DND-41 (cell line): ENCODE data around the gene AUTS2.

ENCODE experiments used
- ATAC-seq: fragments of 200-7000 bp; cut with Tn5 transposase; 3 replicates; pipeline ENCODE4 v1.9.1; 2021; ENCODE audit warnings: low read depth; ENCODE audit not compliant: insufficient read depth
- DNase-seq: peaks from one replicate; pipeline ENCODE4 v3.0.0-alpha.2; 2020
- H2AFZ ChIP-seq: 2 replicates; pipeline ENCODE4 v1.6.0; 2012; ENCODE audit warnings: low read depth, low read length
- H3K27ac ChIP-seq: 2 replicates; pipeline ENCODE4 v1.5.1; 2012; ENCODE audit warnings: low read length, inconsistent platforms
- H3K27me3 ChIP-seq: fragments of 200-600 bp; sonication (generic); 2 replicates; pipeline ENCODE4 v1.6.0; 2012; ENCODE audit warnings: low read length, mild to moderate bottlenecking, inconsistent platforms; ENCODE audit not compliant: insufficient read depth, poor library complexity
- H3K36me3 ChIP-seq: 2 replicates; pipeline ENCODE4 v1.5.1; 2012; ENCODE audit warnings: low read length, inconsistent platforms; ENCODE audit not compliant: insufficient read depth
- H3K4me1 ChIP-seq: 2 replicates; pipeline ENCODE4 v1.5.1; 2012; ENCODE audit warnings: mild to moderate bottlenecking, low read length; ENCODE audit not compliant: insufficient read depth
- H3K4me2 ChIP-seq: 2 replicates; pipeline ENCODE4 v1.6.0; 2012; ENCODE audit warnings: mild to moderate bottlenecking, moderate library complexity, low read length, inconsistent platforms; ENCODE audit not compliant: insufficient read depth
- H3K4me3 ChIP-seq, 2 experiments: fragments of 200-600 bp in 1 of 2; shearing (Covaris generic) in 1 of 2; 2 replicates each; pipeline ENCODE4 v1.5.1; 2012 to 2016; ENCODE audit warnings: inconsistent platforms in 2 of 2, low read length in 2 of 2, mild to moderate bottlenecking in 2 of 2, low read depth in 1 of 2, moderate library complexity in 1 of 2
- H3K79me2 ChIP-seq: 2 replicates; pipeline ENCODE4 v1.6.0; 2012; ENCODE audit warnings: low read length, inconsistent platforms; ENCODE audit not compliant: insufficient read depth
- H3K9ac ChIP-seq: 2 replicates; pipeline ENCODE4 v1.6.0; 2012; ENCODE audit warnings: low read depth, mild to moderate bottlenecking, inconsistent platforms, low read length, moderate library complexity
- H3K9me3 ChIP-seq: 2 replicates; pipeline ENCODE4 v1.5.1; 2012; ENCODE audit warnings: low read length, moderate library complexity, mild to moderate bottlenecking, inconsistent platforms; ENCODE audit not compliant: insufficient read depth, severe bottlenecking
- H4K20me1 ChIP-seq: 2 replicates; pipeline ENCODE4 v1.6.0; 2012; ENCODE audit warnings: low read length; ENCODE audit not compliant: insufficient read depth
- EZH2 ChIP-seq: IDR thresholded peaks from 3 replicates; pipeline ENCODE4 v1.6.1; 2012; ENCODE audit warnings: borderline replicate concordance, low read depth, mild to moderate bottlenecking, moderate library complexity, low read length, inconsistent platforms; ENCODE audit not compliant: severe bottlenecking
- TF ChIP-seq, protein P1 (sequence below): IDR thresholded peaks from 2 replicates; pipeline ENCODE4 v1.5.1; 2012; ENCODE audit warnings: borderline replicate concordance, low read length, moderate library complexity, mild to moderate bottlenecking; ENCODE audit not compliant: poor library complexity, severe bottlenecking; ENCODE audit errors: extremely low read depth

AUTS2 gene

DNA sequence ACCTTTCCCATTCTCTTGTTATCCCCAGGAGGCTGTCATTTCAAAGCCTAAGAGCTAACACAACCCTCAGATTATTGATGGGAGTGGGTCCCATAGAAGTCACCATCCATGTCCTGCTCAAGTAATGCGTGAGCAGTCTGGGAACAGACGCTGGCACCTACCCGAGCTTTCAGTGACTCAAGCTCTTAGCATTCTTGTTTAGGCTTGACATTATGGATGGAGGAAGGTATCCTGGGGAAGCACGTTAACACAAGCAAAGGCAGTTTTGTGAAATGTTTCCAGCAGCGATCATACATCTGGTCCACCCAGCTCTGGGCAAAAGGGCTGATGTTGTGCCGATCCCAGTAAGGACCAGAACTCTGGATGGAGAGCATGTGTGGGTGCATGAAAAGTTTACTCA is 30.0 kb upstream of the AUTS2 start:
- DNase-seq (no peak), ATAC-seq (no peak)
- no peaks in the 10 kb centered on the region for H4K20me1 ChIP-seq
- H3K9me3 ChIP-seq, result no peaks in the 10 kb centered on the region
- no peak overlapping the region for H3K4me2 ChIP-seq
- H3K79me2 ChIP-seq, result no peaks in the 10 kb centered on the region
- no peaks in the 10 kb centered on the region for H3K36me3 ChIP-seq
- no peaks in the 10 kb centered on the region for H3K4me1 ChIP-seq
- no peak overlapping the region for H3K9ac ChIP-seq
- H3K27ac ChIP-seq, result no peak overlapping the region
- TF ChIP-seq EZH2, result no peak
- TF ChIP-seq, protein P1, sequence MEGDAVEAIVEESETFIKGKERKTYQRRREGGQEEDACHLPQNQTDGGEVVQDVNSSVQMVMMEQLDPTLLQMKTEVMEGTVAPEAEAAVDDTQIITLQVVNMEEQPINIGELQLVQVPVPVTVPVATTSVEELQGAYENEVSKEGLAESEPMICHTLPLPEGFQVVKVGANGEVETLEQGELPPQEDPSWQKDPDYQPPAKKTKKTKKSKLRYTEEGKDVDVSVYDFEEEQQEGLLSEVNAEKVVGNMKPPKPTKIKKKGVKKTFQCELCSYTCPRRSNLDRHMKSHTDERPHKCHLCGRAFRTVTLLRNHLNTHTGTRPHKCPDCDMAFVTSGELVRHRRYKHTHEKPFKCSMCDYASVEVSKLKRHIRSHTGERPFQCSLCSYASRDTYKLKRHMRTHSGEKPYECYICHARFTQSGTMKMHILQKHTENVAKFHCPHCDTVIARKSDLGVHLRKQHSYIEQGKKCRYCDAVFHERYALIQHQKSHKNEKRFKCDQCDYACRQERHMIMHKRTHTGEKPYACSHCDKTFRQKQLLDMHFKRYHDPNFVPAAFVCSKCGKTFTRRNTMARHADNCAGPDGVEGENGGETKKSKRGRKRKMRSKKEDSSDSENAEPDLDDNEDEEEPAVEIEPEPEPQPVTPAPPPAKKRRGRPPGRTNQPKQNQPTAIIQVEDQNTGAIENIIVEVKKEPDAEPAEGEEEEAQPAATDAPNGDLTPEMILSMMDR, result no peak
- H3K27me3 ChIP-seq, result peaks cover 4% of the 10 kb centered on the region
- no peak overlapping the region for H2AFZ ChIP-seq
- H3K4me3 ChIP-seq, result no peak overlapping the region

DNA sequence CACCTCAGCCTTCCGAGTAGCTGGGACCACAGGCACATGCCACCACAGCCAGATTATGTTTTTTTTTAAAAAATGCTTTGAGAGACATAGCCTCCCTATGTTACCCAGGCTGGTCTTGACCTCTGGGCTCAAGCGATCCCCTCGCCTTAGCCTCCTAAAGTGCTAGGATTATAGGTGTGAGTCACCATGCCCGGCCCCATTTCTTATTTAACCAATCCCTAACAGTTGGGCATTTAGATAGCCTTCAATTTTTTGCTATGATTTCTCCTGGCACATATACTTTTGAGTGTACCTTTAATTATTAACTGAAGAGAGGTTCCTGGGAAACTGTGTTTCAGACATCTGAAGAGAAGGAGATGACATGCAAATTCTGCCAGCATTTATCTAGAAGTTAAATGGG is 22.6 kb upstream of the AUTS2 start:
- Histone ChIP-seq H3K79me2 (no peaks in the 10 kb centered on the region), H4K20me1 (no peaks in the 10 kb centered on the region), H2AFZ (no peak overlapping the region), H3K4me3 (no peak overlapping the region), H3K9ac (no peak overlapping the region), H3K27ac (no peak overlapping the region), H3K36me3 (no peaks in the 10 kb centered on the region), H3K27me3 (no peaks in the 10 kb centered on the region), H3K4me2 (no peak overlapping the region), H3K9me3 (no peaks in the 10 kb centered on the region), H3K4me1 (peaks cover 5% of the 10 kb centered on the region; the same call in 1 of the 2 replicates)
- ATAC-seq, result no peak
- TF ChIP-seq EZH2, result no peak
- TF ChIP-seq, protein P1, result no peak
- DNase-seq, result no peak

DNA sequence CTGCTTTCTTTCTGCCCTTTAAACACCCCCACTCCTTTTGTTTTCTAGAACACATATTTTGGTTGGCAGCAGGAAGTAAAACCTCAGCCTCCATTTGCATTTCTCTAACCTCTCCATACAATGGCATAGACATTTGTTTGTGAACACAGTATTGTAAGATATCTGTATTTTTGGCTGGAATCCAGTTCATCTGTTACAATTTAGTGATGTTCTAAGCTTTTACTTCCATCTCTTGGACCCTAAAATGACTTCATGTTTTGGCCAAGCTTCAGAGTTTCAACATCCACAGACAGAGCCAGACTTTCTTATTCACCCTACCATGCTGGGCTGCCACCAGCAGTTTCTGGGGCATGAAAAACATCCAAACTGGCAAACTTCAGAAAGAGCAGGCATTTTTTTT is 21.1 kb upstream of the AUTS2 start:
- Histone ChIP-seq H3K4me3 (no peak overlapping the region), H3K79me2 (no peaks in the 10 kb centered on the region), H3K9me3 (no peaks in the 10 kb centered on the region), H3K27ac (no peak overlapping the region), H3K36me3 (no peaks in the 10 kb centered on the region), H3K4me1 (peaks cover 5% of the 10 kb centered on the region; the same call in 1 of the 2 replicates), H3K9ac (no peak overlapping the region), H2AFZ (no peak overlapping the region), H3K4me2 (no peak overlapping the region), H4K20me1 (no peaks in the 10 kb centered on the region), H3K27me3 (no peaks in the 10 kb centered on the region)
- no peak for DNase-seq
- TF ChIP-seq, protein P1, result no peak
- no peak for TF ChIP-seq EZH2
- ATAC-seq, result no peak

DNA sequence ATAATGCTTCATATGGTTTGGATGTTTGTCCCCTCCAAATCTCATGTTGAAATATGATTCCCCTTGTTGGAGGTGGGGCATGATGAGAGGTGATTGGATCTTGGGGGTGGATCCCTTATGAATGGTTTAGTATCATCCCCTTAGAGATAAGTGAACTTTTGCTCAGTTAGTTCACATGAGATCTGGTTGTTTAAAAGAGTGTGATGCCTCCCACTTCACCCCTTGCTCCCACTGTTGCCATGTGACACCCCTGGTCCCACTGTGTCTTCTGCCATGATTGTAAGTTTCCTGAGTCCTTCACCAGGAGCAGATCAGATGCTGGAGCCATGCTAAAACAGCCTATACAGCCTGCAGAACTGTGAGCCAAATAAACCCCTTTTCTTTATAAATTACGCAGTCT is 13.1 kb upstream of the AUTS2 start:
- Histone ChIP-seq H4K20me1 (no peaks in the 10 kb centered on the region), H2AFZ (no peak overlapping the region), H3K4me3 (no peak overlapping the region), H3K79me2 (no peaks in the 10 kb centered on the region), H3K27me3 (no peaks in the 10 kb centered on the region), H3K4me2 (no peak overlapping the region), H3K9ac (no peak overlapping the region), H3K9me3 (no peaks in the 10 kb centered on the region), H3K4me1 (no peaks in the 10 kb centered on the region), H3K36me3 (no peaks in the 10 kb centered on the region), H3K27ac (no peak overlapping the region)
- no peak for TF ChIP-seq EZH2
- TF ChIP-seq, protein P1, result no peak
- DNase-seq (no peak), ATAC-seq (no peak)
